GM12878 (cell line): ENCODE measurements around the gene OSCP1. TPM values are rescaled to one million over a fixed set of nuclear protein-coding genes. Genes with fewer than 3 reads are reported as not detected.

Source experiments
- ATAC-seq: fragments of 200-7000 bp; cut with Tn5 transposase; 3 replicates; pipeline ENCODE4 v1.9.1; 2020; ENCODE audit warnings: mild to moderate bottlenecking, moderate library complexity
- BruUV-seq: library from RNA; stranded (reverse); fragments of 400-500 nt; replicated peaks from 2 replicates; lab custom pipeline; 2021; lab: Mats Ljungman, UMichigan
- CTCF ChIA-PET: fragments of 300-600 bp; sonication (Branson Sonifier 250); formaldehyde crosslinking; extraction: SDS; loops from one replicate; lab custom pipeline; 2021; ENCODE audit warnings: inconsistent platforms; lab: Yijun Ruan, JAX
- POLR2A ChIA-PET: fragments of 350-600 bp; formaldehyde crosslinking; extraction: SDS; loops from one replicate; lab custom pipeline; 2021; ENCODE audit warnings: inconsistent platforms; lab: Charles Lee
- RAD21 ChIA-PET: fragments of 300-600 bp; sonication (Branson Sonifier 250); formaldehyde crosslinking; loops from one replicate; lab custom pipeline; 2023; ENCODE audit warnings: antibody characterized with exemption; ENCODE audit not compliant: unreplicated experiment; lab: Charles Lee
- SMC1A ChIA-PET: fragments of 300-600 bp; sonication (Branson Sonifier 250); formaldehyde crosslinking; loops from one replicate; lab custom pipeline; 2023; ENCODE audit not compliant: unreplicated experiment, uncharacterized antibody; lab: Charles Lee
- DNase-seq: peaks from one replicate; pipeline ENCODE4 v3.0.0-alpha.2; 2011; ENCODE audit warnings: low read depth, low spot score
- FAIRE-seq: peaks from 3 replicates; lab custom pipeline; 2011; peaks lifted over from hg19 to GRCh38; lab: Jason Lieb, UNC
- H2AFZ ChIP-seq: 2 replicates; pipeline ENCODE4 v1.6.0; 2011; ENCODE audit warnings: low read depth, low read length, control low read depth; ENCODE audit not compliant: control insufficient read depth
- H3K27ac ChIP-seq: 2 replicates; pipeline ENCODE4 v1.5.1; 2011; ENCODE audit warnings: control low read depth; ENCODE audit not compliant: control insufficient read depth, insufficient read depth
- H3K27me3 ChIP-seq, 2 experiments: replicated peaks in 1 of 2; 2 replicates each; pipeline versions ENCODE4 v1.6.0 to v1.6.1; 2011; ENCODE audit warnings: low read length in 1 of 2; ENCODE audit not compliant: control insufficient read depth in 2 of 2, insufficient read depth in 2 of 2
- H3K36me3 ChIP-seq, 2 experiments: 2 replicates each; pipeline ENCODE4 v1.5.1; 2011; ENCODE audit warnings: low read length in 1 of 2; ENCODE audit not compliant: control insufficient read depth in 2 of 2, insufficient read depth in 2 of 2
- H3K4me1 ChIP-seq: 2 replicates; pipeline ENCODE4 v1.6.1; 2011; ENCODE audit warnings: mild to moderate bottlenecking, low read length, moderate library complexity, mixed read lengths; ENCODE audit not compliant: control insufficient read depth, insufficient read depth
- H3K4me2 ChIP-seq: 2 replicates; pipeline ENCODE4 v1.6.0; 2011; ENCODE audit warnings: control low read depth; ENCODE audit not compliant: control insufficient read depth, insufficient read depth
- H3K4me3 ChIP-seq: fragments of 200-600 bp; sonication (generic); 2 replicates; pipeline ENCODE4 v1.5.1; 2016
- H3K79me2 ChIP-seq: 2 replicates; pipeline ENCODE4 v1.6.0; 2011; ENCODE audit warnings: low read length; ENCODE audit not compliant: control insufficient read depth, insufficient read depth
- H3K9ac ChIP-seq: 2 replicates; pipeline ENCODE4 v1.8.0; 2011; ENCODE audit warnings: low read length, control low read depth, mixed read lengths; ENCODE audit not compliant: control insufficient read depth, insufficient read depth
- H3K9me3 ChIP-seq: replicated peaks from 3 replicates; pipeline ENCODE4 v1.5.1; 2011; ENCODE audit warnings: mild to moderate bottlenecking, low read length; ENCODE audit not compliant: control insufficient read depth, insufficient read depth
- H4K20me1 ChIP-seq: 2 replicates; pipeline ENCODE4 v1.6.0; 2011; ENCODE audit not compliant: control insufficient read depth, insufficient read depth
- BCL3 ChIP-seq: IDR thresholded peaks from 2 replicates; pipeline ENCODE4 v1.6.1; 2011; ENCODE audit warnings: borderline replicate concordance, low read depth, mild to moderate bottlenecking, moderate library complexity, low read length; ENCODE audit not compliant: insufficient read depth, poor library complexity, severe bottlenecking
- CEBPZ ChIP-seq: fragments of 150-350 bp; IDR thresholded peaks from 2 replicates; pipeline ENCODE4 v1.6.1; 2016; ENCODE audit warnings: low read depth, low read length
- IRF3 ChIP-seq: fragments of 450-650 bp; IDR thresholded peaks from 2 replicates; pipeline ENCODE4 v1.6.1; 2014; ENCODE audit warnings: mild to moderate bottlenecking
- NR2F1 ChIP-seq: fragments of 450-650 bp; conservative IDR thresholded peaks from 2 replicates; pipeline ENCODE4 v1.6.1; 2017; ENCODE audit warnings: mild to moderate bottlenecking
- PML ChIP-seq: IDR thresholded peaks from 2 replicates; pipeline ENCODE4 v1.6.1; 2012; ENCODE audit warnings: low read length, inconsistent platforms
- SUPT20H ChIP-seq: IDR thresholded peaks from 2 replicates; pipeline ENCODE4 v1.6.1; 2011; ENCODE audit warnings: low read depth, mild to moderate bottlenecking, low read length, moderate library complexity, borderline replicate concordance; ENCODE audit not compliant: control insufficient read depth
- USF1 ChIP-seq: IDR thresholded peaks from 2 replicates; pipeline ENCODE4 v1.6.1; 2011; ENCODE audit warnings: borderline replicate concordance, low read depth, mild to moderate bottlenecking, moderate library complexity, mixed read lengths, low read length; ENCODE audit not compliant: insufficient read depth; ENCODE audit errors: extremely low read length
- ZNF592 ChIP-seq: fragments of 450-650 bp; IDR thresholded peaks from 2 replicates; pipeline ENCODE4 v1.6.1; 2017; ENCODE audit warnings: mild to moderate bottlenecking, moderate library complexity
- WGBS: methylation state at CpG from one replicate; pipeline ENCODE4 v1.1.6; 2016; ENCODE audit warnings: low lambda C conversion rate; ENCODE audit not compliant: insufficient replicate concordance, insufficient coverage; ENCODE audit errors: missing lambda C conversion rate; 5-methylcytosine and 5-hydroxymethylcytosine counted together
- in situ Hi-C: fragments of 300-500 bp; cut with MboI; formaldehyde crosslinking; loops from 9 replicates; pipeline ENCODE4 v1.14.3; 2018; ENCODE audit warnings: mixed read lengths
- intact Hi-C: fragments of 100-400 bp; cut with micrococcal nuclease; formaldehyde crosslinking; loops from one replicate; pipeline ENCODE4 v1.14.2; 2022; ENCODE audit not compliant: unreplicated experiment
- polyA plus RNA-seq, 11 experiments: library from polyadenylated mRNA; depleted of rRNA in 4 of 11; unstranded in 6 of 11; stranded (reverse) in 5 of 11; fragments of >200 nt; fragmentation: Nextera tagmentation in 4 of 11; fragmentation: Illumina TruSeq in 1 of 11; extraction: Ambion mirVana in 4 of 11; extraction: Trizol in 1 of 11; gene quantifications; 1 replicate in 1 of 11; 2 replicates in 10 of 11; pipeline versions ENCODE4 v1.2.1 to v1.2.3, GENCODE V29; 2011 to 2016; ENCODE audit warnings: inconsistent platforms in 2 of 11, missing spikeins in 2 of 11, low read depth in 1 of 11
- total RNA-seq, 4 experiments: library from RNA; depleted of rRNA in 3 of 4; stranded (reverse); fragments of >200 nt in 3 of 4; fragmentation: Illumina TruSeq in 1 of 4; extraction: Trizol in 1 of 4; gene quantifications; 2 replicates each; pipeline versions ENCODE4 v1.2.1 to v1.2.3, GENCODE V29; 2013 to 2021

The OSCP1 gene
- total and polyA plus RNA-seq, 10 of the 15 experiments (the other 5 are each of a cell fraction or from before 2014, with no cell fraction given), result 1.8 to 5.9 (median 3.0) TPM

GRCh38 chr1:36476945-36477344 is 26.7 kb upstream of the OSCP1 start (continued):
- TF ChIP-seq ZNF592 (no peak), PML (no peak)

- RAD21 ChIA-PET, result interaction anchor here (1.0 kb wide), 1 partner anchor 134 kb away, joined by 3 read pairs; no protein-coding TSS in a partner anchor
- intact Hi-C loops, result no loop called here
- no peaks in the 10 kb centered on the region for H3K79me2 ChIP-seq
- no peaks in the 10 kb centered on the region for H4K20me1 ChIP-seq
- H3K27ac ChIP-seq, result no peak overlapping the region
- no peaks in the 10 kb centered on the region; a peak in 1 of 4 replicates for H3K27me3 ChIP-seq
- peaks cover 16% of the 10 kb centered on the region for H3K4me1 ChIP-seq
- no TSS peak for BruUV-seq
- CTCF ChIA-PET, result interaction anchor here (0.7 to 0.8 kb wide), 2 partner anchors 31 to 41 kb away, joined by 3 read pairs; no protein-coding TSS in a partner anchor
- H2AFZ ChIP-seq, result no peak overlapping the region
- H3K4me2 ChIP-seq, result no peak overlapping the region
- in situ Hi-C loops, result no loop called here
- no peaks in the 10 kb centered on the region for H3K36me3 ChIP-seq
- no peaks in the 10 kb centered on the region for H3K9me3 ChIP-seq
- H3K9ac ChIP-seq, result no peak overlapping the region
- DNase-seq, result no peak
- no peak for FAIRE-seq
- no peak for ATAC-seq
- POLR2A ChIA-PET, result interaction anchor here (0.8 kb wide), 1 partner anchor 10 kb away, joined by 4 read pairs; no protein-coding TSS in a partner anchor
- H3K4me3 ChIP-seq, result no peak overlapping the region
- WGBS, result 83% methylated on average over 7 of the region's 7 CpGs
- SMC1A ChIA-PET, result no interaction called here
- TF ChIP-seq CEBPZ (no peak), USF1 (no peak), IRF3 (no peak), SUPT20H (no peak), NR2F1 (no peak), BCL3 (no peak)
Measured at GRCh38 chr1:36475910-36476604, 25.8 kb upstream of the OSCP1 start.
